A673 (cell line): ENCODE data around the gene ZNF281.

Source experiments
- CTCF ChIP-seq: fragments of 300-800, 200-600 bp; sonication (generic); conservative IDR thresholded peaks from 2 replicates; pipeline ENCODE4 v1.5.1; 2017; ENCODE audit warnings: low read depth, mild to moderate bottlenecking, antibody characterized with exemption, low read length, moderate library complexity, mixed read lengths
- EZH2 ChIP-seq: fragments of 200-600 bp; sonication (generic); IDR thresholded peaks from 2 replicates; pipeline ENCODE4 v1.6.1; 2017; ENCODE audit warnings: borderline replicate concordance, low read depth, mild to moderate bottlenecking, mixed read lengths, antibody characterized with exemption, low read length; ENCODE audit not compliant: poor library complexity, severe bottlenecking

- no peak for TF ChIP-seq CTCF
- no peak for TF ChIP-seq EZH2
These were observed 36.0 kb downstream of the ZNF281 start for GRCh38 chr1:200373811-200374231.
